ENCODE results near the gene TRAPPC3.

DNA sequence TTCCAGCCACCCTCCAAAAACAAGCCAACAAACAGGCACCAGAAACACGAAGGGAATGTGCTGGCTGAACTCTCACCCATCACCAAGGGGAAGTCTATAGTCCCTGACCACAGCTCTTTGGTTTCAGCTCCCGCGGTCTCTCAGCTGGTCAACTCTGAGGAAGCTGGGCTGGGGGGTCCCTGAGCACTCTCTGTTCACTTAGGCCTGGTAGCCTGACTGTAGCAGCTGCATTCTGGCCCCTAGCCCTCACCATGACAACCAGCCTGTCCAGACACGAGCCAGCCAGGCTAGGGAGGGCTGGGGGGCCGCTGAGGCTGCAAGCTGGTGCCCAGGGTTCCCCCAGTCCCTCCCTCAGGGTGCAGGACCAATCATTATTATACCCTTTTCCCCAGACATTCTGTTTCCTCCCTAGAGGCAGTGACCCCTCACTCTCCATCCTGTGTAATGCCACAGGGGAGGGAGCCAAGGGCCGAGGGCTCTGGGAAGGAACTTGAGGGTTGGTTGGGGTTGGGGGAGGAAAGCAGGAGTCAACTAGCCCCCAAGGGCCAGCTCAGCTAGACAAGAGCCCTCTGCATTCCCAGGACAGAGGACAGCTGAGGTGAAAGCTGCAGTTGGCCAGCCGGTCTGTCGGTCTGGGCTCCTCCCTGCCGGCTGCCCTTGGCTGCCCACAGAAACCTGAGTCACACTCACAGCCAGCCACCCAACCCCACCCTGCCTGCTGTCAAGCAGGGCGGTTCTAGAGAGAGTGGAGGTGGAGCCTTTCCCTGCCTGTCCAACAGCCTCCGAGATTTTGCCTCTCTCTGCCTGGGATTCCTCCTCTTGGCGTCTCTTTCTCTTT, 1.2 kb upstream of the TRAPPC3 start:
- TF ChIP-seq, protein P1, sequence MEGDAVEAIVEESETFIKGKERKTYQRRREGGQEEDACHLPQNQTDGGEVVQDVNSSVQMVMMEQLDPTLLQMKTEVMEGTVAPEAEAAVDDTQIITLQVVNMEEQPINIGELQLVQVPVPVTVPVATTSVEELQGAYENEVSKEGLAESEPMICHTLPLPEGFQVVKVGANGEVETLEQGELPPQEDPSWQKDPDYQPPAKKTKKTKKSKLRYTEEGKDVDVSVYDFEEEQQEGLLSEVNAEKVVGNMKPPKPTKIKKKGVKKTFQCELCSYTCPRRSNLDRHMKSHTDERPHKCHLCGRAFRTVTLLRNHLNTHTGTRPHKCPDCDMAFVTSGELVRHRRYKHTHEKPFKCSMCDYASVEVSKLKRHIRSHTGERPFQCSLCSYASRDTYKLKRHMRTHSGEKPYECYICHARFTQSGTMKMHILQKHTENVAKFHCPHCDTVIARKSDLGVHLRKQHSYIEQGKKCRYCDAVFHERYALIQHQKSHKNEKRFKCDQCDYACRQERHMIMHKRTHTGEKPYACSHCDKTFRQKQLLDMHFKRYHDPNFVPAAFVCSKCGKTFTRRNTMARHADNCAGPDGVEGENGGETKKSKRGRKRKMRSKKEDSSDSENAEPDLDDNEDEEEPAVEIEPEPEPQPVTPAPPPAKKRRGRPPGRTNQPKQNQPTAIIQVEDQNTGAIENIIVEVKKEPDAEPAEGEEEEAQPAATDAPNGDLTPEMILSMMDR (IDR thresholded peaks at IDR 0.05; ENCODE audit: low read depth, low read length) = no peak
- TF ChIP-seq EZH2phosphoT487 (IDR thresholded peaks at IDR 0.05; ENCODE audit: low read depth) = no peak

Measured in OCI-LY3 (cell line).